Astrocyte of the spinal cord (primary cell): ENCODE data around the gene ALB.

Experiments
- DNase-seq: peaks from one replicate; pipeline ENCODE4 v3.0.0; 2011; ENCODE audit warnings: low read depth, low spot score
- H3K4me3 ChIP-seq: 2 replicates; pipeline ENCODE4 v1.5.1; 2011; ENCODE audit warnings: low read depth, mild to moderate bottlenecking, low read length, moderate library complexity
- CTCF ChIP-seq: IDR thresholded peaks from 2 replicates; pipeline ENCODE4 v1.5.1; 2012; ENCODE audit warnings: low read depth, mild to moderate bottlenecking, low read length, inconsistent platforms
- in situ Hi-C: cut with HindIII; loops from 2 replicates; pipeline ENCODE4 v1.10.0; 2017; ENCODE audit warnings: low sequenced_read_pairs

Gene ALB

GRCh38 chr4:73451981-73452747 is 48.1 kb downstream of the ALB start:
- in situ Hi-C loops: no loop called here
- H3K4me3 ChIP-seq: no peak overlapping the region
- no peak for DNase-seq
- TF ChIP-seq CTCF: no peak

GRCh38 chr4:73452953-73453700 is 49.0 kb downstream of the ALB start:
- H3K4me3 ChIP-seq: no peak overlapping the region
- in situ Hi-C loops: no loop called here
- TF ChIP-seq CTCF: no peak
- DNase-seq: no peak

- in situ Hi-C loops: no loop called here
- H3K4me3 ChIP-seq: no peak overlapping the region
- no peak for DNase-seq
- TF ChIP-seq CTCF: no peak
Measured at GRCh38 chr4:73453701-73454005, 49.6 kb downstream of the ALB start.

GRCh38 chr4:73454920-73455319 is 50.8 kb downstream of the ALB start:
- no peak for TF ChIP-seq CTCF
- in situ Hi-C loops: no loop called here
- DNase-seq: no peak
- H3K4me3 ChIP-seq: no peak overlapping the region

GRCh38 chr4:73456177-73457022 is 52.3 kb downstream of the ALB start:
- in situ Hi-C loops: no loop called here
- DNase-seq: no peak
- H3K4me3 ChIP-seq: no peak overlapping the region
- no peak for TF ChIP-seq CTCF

- DNase-seq: no peak
- no peak overlapping the region for H3K4me3 ChIP-seq
- TF ChIP-seq CTCF: no peak
- in situ Hi-C loops: no loop called here
Measured at GRCh38 chr4:73458184-73459047, 54.3 kb downstream of the ALB start.
